ENCODE measurements around the gene ADARB2. TPM values are rescaled to one million over a fixed set of nuclear protein-coding genes. Genes with fewer than 3 reads are reported as not detected.

Gene ADARB2
- total RNA-seq, 4 donors from 2014 or later: 0.80 to 4.9 (median 2.3) TPM

GRCh38 chr10:1189166-1190051 lies 547.9 kb downstream of the ADARB2 start:
- no peaks in the 10 kb centered on the region for H3K9me3 ChIP-seq
- no peaks in the 10 kb centered on the region for H3K27me3 ChIP-seq
- in situ Hi-C loops (cut with MboI; ENCODE audit: low pct_ligation_motif_present in 1 of 4, low pct_unique_long_range_greater_than_20kb in 1 of 4, low sequenced_read_pairs in 3 of 4) (no loop called here), intact Hi-C loops (cut with DNase I; ENCODE audit: low total_unique reads) (no loop called here)
- DNase-seq: no peak
- 88 to 96% methylated on average over 5 to 26 of the region's 26 CpGs for WGBS, 2 donors (ENCODE audit: low coverage in 1 of 2)
- H3K4me1 ChIP-seq: peaks cover 0 to 8% (median 2%) of the 10 kb centered on the region in 4 donors
- no peak overlapping the region for H3K4me3 ChIP-seq
- H3K27ac ChIP-seq: no peak overlapping the region
- no peak for TF ChIP-seq POLR2A (IDR thresholded peaks at IDR 0.05)
- TF ChIP-seq POLR2AphosphoS5 (IDR thresholded peaks at IDR 0.05): no peak
- no peak for TF ChIP-seq EP300 (IDR thresholded peaks at IDR 0.05; ENCODE audit: low read depth)
- H3K36me3 ChIP-seq: no peaks in the 10 kb centered on the region

GRCh38 chr10:1188558-1189135 lies 548.7 kb downstream of the ADARB2 start:
- Histone ChIP-seq H3K4me1 (peaks cover 0 to 8% (median 2%) of the 10 kb centered on the region in 4 donors), H3K27ac (no peak overlapping the region), H3K9me3 (no peaks in the 10 kb centered on the region), H3K27me3 (no peaks in the 10 kb centered on the region), H3K4me3 (no peak overlapping the region), H3K36me3 (no peaks in the 10 kb centered on the region)
- WGBS, 2 donors (ENCODE audit: low coverage in 1 of 2): 89% methylated on average over 14 of the region's 14 CpGs; no CpG with 5 or more reads in 1 of the 2 donors
- intact Hi-C loops (cut with DNase I; ENCODE audit: low total_unique reads): no loop called here
- TF ChIP-seq CTCF (IDR thresholded peaks at IDR 0.05): no peak
- no peak for TF ChIP-seq POLR2A (IDR thresholded peaks at IDR 0.05)
- TF ChIP-seq POLR2AphosphoS5 (IDR thresholded peaks at IDR 0.05): no peak
- no peak for TF ChIP-seq EP300 (IDR thresholded peaks at IDR 0.05; ENCODE audit: low read depth)
- in situ Hi-C loops (cut with MboI; ENCODE audit: low pct_ligation_motif_present in 1 of 4, low pct_unique_long_range_greater_than_20kb in 1 of 4, low sequenced_read_pairs in 3 of 4): no loop called here
- DNase-seq: no peak

- Histone ChIP-seq H3K9me3 (no peaks in the 10 kb centered on the region), H3K4me1 (peaks cover 0 to 8% (median 2%) of the 10 kb centered on the region in 4 donors), H3K27ac (peak overlapping the region in 3 of 4 donors; percentile 8 to 27 (median 14)), H3K36me3 (no peaks in the 10 kb centered on the region), H3K4me3 (no peak overlapping the region), H3K27me3 (no peaks in the 10 kb centered on the region)
- TF ChIP-seq EP300 (IDR thresholded peaks at IDR 0.05; ENCODE audit: low read depth) (no peak), CTCF (IDR thresholded peaks at IDR 0.05) (no peak), POLR2AphosphoS5 (IDR thresholded peaks at IDR 0.05) (no peak), POLR2A (IDR thresholded peaks at IDR 0.05) (no peak)
- in situ Hi-C loops (cut with MboI; ENCODE audit: low pct_ligation_motif_present in 1 of 4, low pct_unique_long_range_greater_than_20kb in 1 of 4, low sequenced_read_pairs in 3 of 4) (no loop called here), intact Hi-C loops (cut with DNase I; ENCODE audit: low total_unique reads) (no loop called here)
- 33 to 67% methylated on average over 5 to 11 of the region's 11 CpGs for WGBS, 2 donors (ENCODE audit: low coverage in 1 of 2)
- DNase-seq: no peak
These were observed 549.3 kb downstream of the ADARB2 start for GRCh38 chr10:1187855-1188557.

GRCh38 chr10:1187151-1187854 lies 550.0 kb downstream of the ADARB2 start:
- Histone ChIP-seq H3K9me3 (no peaks in the 10 kb centered on the region), H3K4me3 (no peak overlapping the region), H3K27me3 (no peaks in the 10 kb centered on the region), H3K27ac (peak overlapping the region in 2 of 4 donors; percentile 8 to 27), H3K4me1 (peaks cover 0 to 8% (median 2%) of the 10 kb centered on the region in 4 donors), H3K36me3 (no peaks in the 10 kb centered on the region)
- WGBS, 2 donors (ENCODE audit: low coverage in 1 of 2): 80% methylated on average over 29 of the region's 29 CpGs; no CpG with 5 or more reads in 1 of the 2 donors
- intact Hi-C loops (cut with DNase I; ENCODE audit: low total_unique reads) (no loop called here), in situ Hi-C loops (cut with MboI; ENCODE audit: low pct_ligation_motif_present in 1 of 4, low pct_unique_long_range_greater_than_20kb in 1 of 4, low sequenced_read_pairs in 3 of 4) (no loop called here)
- TF ChIP-seq CTCF (IDR thresholded peaks at IDR 0.05): no peak
- TF ChIP-seq POLR2A (IDR thresholded peaks at IDR 0.05): no peak
- no peak for TF ChIP-seq EP300 (IDR thresholded peaks at IDR 0.05; ENCODE audit: low read depth)
- DNase-seq: no peak
